Measurements from ENCODE around the gene ENTPD5.

DNA sequence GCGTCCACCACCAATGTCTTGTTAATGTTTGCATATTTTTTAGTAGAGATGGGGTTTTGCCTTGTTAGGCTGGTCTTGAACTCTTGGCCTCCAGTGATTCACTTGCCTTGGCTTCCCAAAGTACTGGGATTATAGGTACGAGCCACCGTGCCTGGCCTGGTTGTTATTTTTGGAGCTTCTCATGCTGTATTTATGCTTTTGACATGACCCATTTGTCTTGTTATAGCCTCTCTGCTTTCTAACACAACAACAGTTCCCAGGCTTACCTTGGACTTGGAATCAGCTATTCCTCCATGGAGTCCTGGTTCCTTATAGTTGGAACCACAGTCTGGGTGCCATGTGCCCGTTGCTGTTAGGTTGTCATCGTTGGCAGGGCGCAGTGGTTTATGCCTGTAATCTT is 102.8 kb downstream of the ENTPD5 start:
- TF ChIP-seq ZNF341 (tag by site-specific recombination; IDR thresholded peaks at IDR 0.05; ENCODE audit: low read depth) (no peak), ZNF112 (tag by site-specific recombination; IDR thresholded peaks at IDR 0.05) (no peak), ZNF510 (tag by site-specific recombination; IDR thresholded peaks at IDR 0.05; ENCODE audit: insufficient replicate concordance) (no peak), KLF8 (tag by site-specific recombination; IDR thresholded peaks at IDR 0.05) (no peak)
- TF ChIP-seq, protein P1, sequence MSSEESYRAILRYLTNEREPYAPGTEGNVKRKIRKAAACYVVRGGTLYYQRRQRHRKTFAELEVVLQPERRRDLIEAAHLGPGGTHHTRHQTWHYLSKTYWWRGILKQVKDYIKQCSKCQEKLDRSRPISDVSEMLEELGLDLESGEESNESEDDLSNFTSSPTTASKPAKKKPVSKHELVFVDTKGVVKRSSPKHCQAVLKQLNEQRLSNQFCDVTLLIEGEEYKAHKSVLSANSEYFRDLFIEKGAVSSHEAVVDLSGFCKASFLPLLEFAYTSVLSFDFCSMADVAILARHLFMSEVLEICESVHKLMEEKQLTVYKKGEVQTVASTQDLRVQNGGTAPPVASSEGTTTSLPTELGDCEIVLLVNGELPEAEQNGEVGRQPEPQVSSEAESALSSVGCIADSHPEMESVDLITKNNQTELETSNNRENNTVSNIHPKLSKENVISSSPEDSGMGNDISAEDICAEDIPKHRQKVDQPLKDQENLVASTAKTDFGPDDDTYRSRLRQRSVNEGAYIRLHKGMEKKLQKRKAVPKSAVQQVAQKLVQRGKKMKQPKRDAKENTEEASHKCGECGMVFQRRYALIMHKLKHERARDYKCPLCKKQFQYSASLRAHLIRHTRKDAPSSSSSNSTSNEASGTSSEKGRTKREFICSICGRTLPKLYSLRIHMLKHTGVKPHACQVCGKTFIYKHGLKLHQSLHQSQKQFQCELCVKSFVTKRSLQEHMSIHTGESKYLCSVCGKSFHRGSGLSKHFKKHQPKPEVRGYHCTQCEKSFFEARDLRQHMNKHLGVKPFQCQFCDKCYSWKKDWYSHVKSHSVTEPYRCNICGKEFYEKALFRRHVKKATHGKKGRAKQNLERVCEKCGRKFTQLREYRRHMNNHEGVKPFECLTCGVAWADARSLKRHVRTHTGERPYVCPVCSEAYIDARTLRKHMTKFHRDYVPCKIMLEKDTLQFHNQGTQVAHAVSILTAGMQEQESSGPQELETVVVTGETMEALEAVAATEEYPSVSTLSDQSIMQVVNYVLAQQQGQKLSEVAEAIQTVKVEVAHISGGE (tag by site-specific recombination; conservative IDR thresholded peaks at IDR 0.05; ENCODE audit: low read depth): no peak
- TF ChIP-seq, protein P2, sequence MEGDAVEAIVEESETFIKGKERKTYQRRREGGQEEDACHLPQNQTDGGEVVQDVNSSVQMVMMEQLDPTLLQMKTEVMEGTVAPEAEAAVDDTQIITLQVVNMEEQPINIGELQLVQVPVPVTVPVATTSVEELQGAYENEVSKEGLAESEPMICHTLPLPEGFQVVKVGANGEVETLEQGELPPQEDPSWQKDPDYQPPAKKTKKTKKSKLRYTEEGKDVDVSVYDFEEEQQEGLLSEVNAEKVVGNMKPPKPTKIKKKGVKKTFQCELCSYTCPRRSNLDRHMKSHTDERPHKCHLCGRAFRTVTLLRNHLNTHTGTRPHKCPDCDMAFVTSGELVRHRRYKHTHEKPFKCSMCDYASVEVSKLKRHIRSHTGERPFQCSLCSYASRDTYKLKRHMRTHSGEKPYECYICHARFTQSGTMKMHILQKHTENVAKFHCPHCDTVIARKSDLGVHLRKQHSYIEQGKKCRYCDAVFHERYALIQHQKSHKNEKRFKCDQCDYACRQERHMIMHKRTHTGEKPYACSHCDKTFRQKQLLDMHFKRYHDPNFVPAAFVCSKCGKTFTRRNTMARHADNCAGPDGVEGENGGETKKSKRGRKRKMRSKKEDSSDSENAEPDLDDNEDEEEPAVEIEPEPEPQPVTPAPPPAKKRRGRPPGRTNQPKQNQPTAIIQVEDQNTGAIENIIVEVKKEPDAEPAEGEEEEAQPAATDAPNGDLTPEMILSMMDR (tag by site-specific recombination; IDR thresholded peaks at IDR 0.05): no peak
- TF ChIP-seq, protein P3, sequence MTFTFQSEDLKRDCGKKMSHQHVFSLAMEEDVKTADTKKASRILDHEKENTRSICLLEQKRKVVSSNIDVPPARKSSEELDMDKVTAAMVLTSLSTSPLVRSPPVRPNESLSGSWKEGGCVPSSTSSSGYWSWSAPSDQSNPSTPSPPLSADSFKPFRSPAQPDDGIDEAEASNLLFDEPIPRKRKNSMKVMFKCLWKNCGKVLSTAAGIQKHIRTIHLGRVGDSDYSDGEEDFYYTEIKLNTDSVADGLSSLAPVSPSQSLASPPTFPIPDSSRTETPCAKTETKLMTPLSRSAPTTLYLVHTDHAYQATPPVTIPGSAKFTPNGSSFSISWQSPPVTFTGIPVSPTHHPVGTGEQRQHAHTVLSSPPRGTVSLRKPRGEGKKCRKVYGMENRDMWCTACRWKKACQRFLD (tag by site-specific recombination; IDR thresholded peaks at IDR 0.05): no peak
